Suprapubic skin (tissue), 4 donors: Measurements from ENCODE around the gene SGK2. TPM values are rescaled to one million over a fixed set of nuclear protein-coding genes. Genes with fewer than 3 reads are reported as not detected.
A peak's percentile ranks its signal among the peaks of the same experiment; 100 is the strongest.

ENCODE experiments used
- DNase-seq, 2 donors: peaks; one replicate each; pipeline ENCODE4 v3.0.0-alpha.2; 2019; ENCODE audit warnings: low spot score in 2 of 2
- H3K27ac ChIP-seq: fragments of 200-600 bp; sonication (generic); one replicate; pipeline ENCODE4 v1.5.1; 2019
- H3K27me3 ChIP-seq: fragments of 200-600 bp; sonication (generic); one replicate; pipeline ENCODE4 v1.5.1; 2019
- H3K36me3 ChIP-seq: fragments of 200-600 bp; sonication (generic); one replicate; pipeline ENCODE4 v1.5.1; 2019
- H3K4me1 ChIP-seq: fragments of 200-600 bp; sonication (generic); one replicate; pipeline ENCODE4 v1.5.1; 2019
- H3K4me3 ChIP-seq: fragments of 200-600 bp; sonication (generic); one replicate; pipeline ENCODE4 v1.5.1; 2019; ENCODE audit warnings: mild to moderate bottlenecking
- H3K9me3 ChIP-seq: fragments of 200-600 bp; sonication (generic); one replicate; pipeline ENCODE4 v1.5.1; 2019
- CTCF ChIP-seq, 2 donors: fragments of 200-600 bp in 1 of 2; fragments of 450-650 bp in 1 of 2; sonication (generic) in 1 of 2; IDR thresholded peaks; one replicate each; pipeline ENCODE4 v1.5.1; 2016 to 2019; ENCODE audit warnings: antibody characterized with exemption in 2 of 2, mild to moderate bottlenecking in 1 of 2, moderate library complexity in 1 of 2
- EP300 ChIP-seq: sonication (generic); formaldehyde crosslinking; IDR thresholded peaks from one replicate; pipeline ENCODE4 v1.6.1; 2017; ENCODE audit warnings: antibody characterized with exemption
- POLR2A ChIP-seq, 2 donors: fragments of 450-650 bp; IDR thresholded peaks; one replicate each; pipeline ENCODE4 v1.6.1; 2017; ENCODE audit warnings: antibody characterized with exemption in 2 of 2, mild to moderate bottlenecking in 2 of 2, moderate library complexity in 2 of 2
- POLR2AphosphoS5 ChIP-seq, 3 donors: sonication (generic); formaldehyde crosslinking; IDR thresholded peaks; one replicate each; pipeline ENCODE4 v1.6.1; 2017; ENCODE audit warnings: antibody characterized with exemption in 3 of 3
- WGBS: methylation state at CpG from one replicate; pipeline ENCODE4 v1.1.5; 2018; 5-methylcytosine and 5-hydroxymethylcytosine counted together
- total RNA-seq, 4 donors: library from RNA; depleted of rRNA; stranded (reverse); fragments of >200 nt; gene quantifications; one replicate each; pipeline ENCODE4 v1.1.0, GENCODE V29; 2016

The SGK2 gene
- total RNA-seq, 4 donors from 2014 or later: 6.9 to 18.2 (median 13.0) TPM

- TF ChIP-seq CTCF (IDR thresholded peaks at IDR 0.05) (no peak), EP300 (no peak), POLR2AphosphoS5 (IDR thresholded peaks at IDR 0.05) (no peak), POLR2A (IDR thresholded peaks at IDR 0.05) (no peak)
- H3K27ac ChIP-seq: no peak overlapping the region
- H3K4me1 ChIP-seq: peaks cover 11% of the 10 kb centered on the region
- no peaks in the 10 kb centered on the region for H3K36me3 ChIP-seq
- H3K4me3 ChIP-seq: no peak overlapping the region
- H3K9me3 ChIP-seq: no peaks in the 10 kb centered on the region
- no peak for DNase-seq
- H3K27me3 ChIP-seq: no peaks in the 10 kb centered on the region
- WGBS: 85% methylated on average over 2 of the region's 2 CpGs
These were observed 43.2 kb upstream of the SGK2 start for GRCh38 chr20:43515628-43516027.

- Histone ChIP-seq H3K4me3 (no peak overlapping the region), H3K36me3 (no peaks in the 10 kb centered on the region), H3K27me3 (no peaks in the 10 kb centered on the region), H3K4me1 (peaks cover 11% of the 10 kb centered on the region), H3K9me3 (no peaks in the 10 kb centered on the region), H3K27ac (no peak overlapping the region)
- 94% methylated on average over 1 of the region's 1 CpG for WGBS
- TF ChIP-seq POLR2A (IDR thresholded peaks at IDR 0.05) (no peak), EP300 (no peak), POLR2AphosphoS5 (IDR thresholded peaks at IDR 0.05) (no peak), CTCF (IDR thresholded peaks at IDR 0.05) (no peak)
- DNase-seq: no peak
These were observed 42.5 kb upstream of the SGK2 start for GRCh38 chr20:43516251-43516824.

GRCh38 chr20:43520074-43520630, 38.7 kb upstream of the SGK2 start:
- H3K4me3 ChIP-seq: no peak overlapping the region
- WGBS: 100% methylated on average over 1 of the region's 1 CpG
- H3K9me3 ChIP-seq: no peaks in the 10 kb centered on the region
- no peak for TF ChIP-seq CTCF (IDR thresholded peaks at IDR 0.05)
- no peak for TF ChIP-seq POLR2AphosphoS5 (IDR thresholded peaks at IDR 0.05)
- TF ChIP-seq EP300: no peak
- TF ChIP-seq POLR2A (IDR thresholded peaks at IDR 0.05): no peak
- no peaks in the 10 kb centered on the region for H3K27me3 ChIP-seq
- no peak for DNase-seq
- H3K27ac ChIP-seq: no peak overlapping the region
- no peaks in the 10 kb centered on the region for H3K36me3 ChIP-seq
- H3K4me1 ChIP-seq: peaks cover 5% of the 10 kb centered on the region

- no peak for TF ChIP-seq EP300
- no peak for TF ChIP-seq POLR2AphosphoS5 (IDR thresholded peaks at IDR 0.05)
- TF ChIP-seq CTCF (IDR thresholded peaks at IDR 0.05): no peak
- no peak for TF ChIP-seq POLR2A (IDR thresholded peaks at IDR 0.05)
- H3K27me3 ChIP-seq: no peaks in the 10 kb centered on the region
- no peaks in the 10 kb centered on the region for H3K9me3 ChIP-seq
- 64% methylated on average over 5 of the region's 5 CpGs for WGBS
- H3K4me1 ChIP-seq: no peaks in the 10 kb centered on the region
- no peaks in the 10 kb centered on the region for H3K36me3 ChIP-seq
- no peak for DNase-seq
- no peak overlapping the region for H3K4me3 ChIP-seq
- H3K27ac ChIP-seq: no peak overlapping the region
These were observed 33.8 kb upstream of the SGK2 start for GRCh38 chr20:43525021-43525420.

- peak; percentile 21 to 64 for DNase-seq
- WGBS: 85% methylated on average over 8 of the region's 8 CpGs
- H3K4me3 ChIP-seq: no peak overlapping the region
- H3K9me3 ChIP-seq: no peaks in the 10 kb centered on the region
- TF ChIP-seq EP300: no peak
- no peak for TF ChIP-seq POLR2AphosphoS5 (IDR thresholded peaks at IDR 0.05)
- no peak for TF ChIP-seq CTCF (IDR thresholded peaks at IDR 0.05)
- TF ChIP-seq POLR2A (IDR thresholded peaks at IDR 0.05): no peak
- no peaks in the 10 kb centered on the region for H3K4me1 ChIP-seq
- H3K36me3 ChIP-seq: peaks cover 4% of the 10 kb centered on the region
- no peaks in the 10 kb centered on the region for H3K27me3 ChIP-seq
- H3K27ac ChIP-seq: no peak overlapping the region
These were observed 30.5 kb upstream of the SGK2 start for GRCh38 chr20:43528258-43528875.
